HepG2 (cell line): ENCODE results near the gene INA. TPM values are rescaled to one million over a fixed set of nuclear protein-coding genes. Genes with fewer than 3 reads are reported as not detected.
A peak's percentile ranks its signal among the peaks of the same experiment; 100 is the strongest.

Source experiments
- AGO1 ChIP-seq: fragments of 200-400 bp; formaldehyde crosslinking; IDR thresholded peaks from 2 replicates; pipeline ENCODE4 v1.6.1; 2017; ENCODE audit warnings: mild to moderate bottlenecking, low read depth, low read length, moderate library complexity; ENCODE audit not compliant: poor library complexity, severe bottlenecking
- DMAP1 ChIP-seq: IDR thresholded peaks from 2 replicates; pipeline ENCODE4 v1.6.1; 2016
- DR1 ChIP-seq: sonication (generic); formaldehyde crosslinking; IDR thresholded peaks from 2 replicates; pipeline ENCODE4 v1.8.0; 2021; ENCODE audit warnings: mild to moderate bottlenecking, missing genetic modification reagents, inconsistent platforms
- GFI1 ChIP-seq: sonication (generic); formaldehyde crosslinking; IDR thresholded peaks from 2 replicates; pipeline ENCODE4 v1.5.0; 2020; ENCODE audit warnings: missing genetic modification reagents, mild to moderate bottlenecking, borderline replicate concordance
- HCFC1 ChIP-seq: fragments of 150-350 bp; IDR thresholded peaks from 2 replicates; pipeline ENCODE4 v1.6.1; 2014; ENCODE audit warnings: low read depth, low read length
- JUND ChIP-seq: sonication (generic); formaldehyde crosslinking; IDR thresholded peaks from 2 replicates; pipeline ENCODE4 v1.8.0; 2022; ENCODE audit warnings: mild to moderate bottlenecking, missing genetic modification reagents
- KDM2A ChIP-seq: sonication (generic); formaldehyde crosslinking; IDR thresholded peaks from 2 replicates; pipeline ENCODE4 v1.4.0; 2020; ENCODE audit warnings: low read depth, missing genetic modification reagents, borderline replicate concordance
- KMT2A ChIP-seq: sonication (generic); formaldehyde crosslinking; IDR thresholded peaks from 2 replicates; pipeline ENCODE4 v1.4.0; 2020; ENCODE audit warnings: missing genetic modification reagents
- MTF2 ChIP-seq: sonication (generic); formaldehyde crosslinking; IDR thresholded peaks from 2 replicates; pipeline ENCODE4 v1.5.0; 2020; ENCODE audit warnings: missing genetic modification reagents, borderline replicate concordance
- NFKBIZ ChIP-seq: IDR thresholded peaks from 2 replicates; pipeline ENCODE4 v1.6.1; 2018; ENCODE audit warnings: missing genetic modification reagents, missing compliant biosample characterization
- PAWR ChIP-seq: sonication (generic); formaldehyde crosslinking; IDR thresholded peaks from 2 replicates; pipeline ENCODE4 v1.4.0; 2020; ENCODE audit warnings: missing genetic modification reagents, mild to moderate bottlenecking, borderline replicate concordance
- RNF2 ChIP-seq: fragments of 450-650 bp; conservative IDR thresholded peaks from 2 replicates; pipeline ENCODE4 v1.6.1; 2016; ENCODE audit warnings: low read depth
- SNAPC5 ChIP-seq: sonication (generic); formaldehyde crosslinking; IDR thresholded peaks from 2 replicates; pipeline ENCODE4 v1.8.1; 2023; ENCODE audit warnings: mild to moderate bottlenecking, missing genetic modification reagents, borderline replicate concordance
- TCF7L2 ChIP-seq: IDR thresholded peaks from 2 replicates; pipeline ENCODE4 v1.6.1; 2011; ENCODE audit warnings: mild to moderate bottlenecking, low read depth, low read length, moderate library complexity
- TFAP4 ChIP-seq: sonication (generic); IDR thresholded peaks from 2 replicates; pipeline ENCODE4 v1.6.1; 2016; ENCODE audit warnings: low read depth, borderline replicate concordance
- THRA ChIP-seq: sonication (generic); formaldehyde crosslinking; IDR thresholded peaks from 2 replicates; pipeline ENCODE4 v1.4.0; 2020; ENCODE audit warnings: missing genetic modification reagents, borderline replicate concordance
- ZFP1 ChIP-seq: IDR thresholded peaks from 2 replicates; pipeline ENCODE4 v1.6.1; 2016
- ZGPAT ChIP-seq: IDR thresholded peaks from 2 replicates; pipeline ENCODE4 v1.6.1; 2016; ENCODE audit warnings: mild to moderate bottlenecking
- ZNF501 ChIP-seq: sonication (generic); formaldehyde crosslinking; IDR thresholded peaks from 2 replicates; pipeline ENCODE4 v1.5.1; 2020; ENCODE audit warnings: mild to moderate bottlenecking, moderate library complexity, missing genetic modification reagents
- ZNF609 ChIP-seq: sonication (generic); formaldehyde crosslinking; IDR thresholded peaks from 2 replicates; pipeline ENCODE4 v1.4.0; 2020; ENCODE audit warnings: mild to moderate bottlenecking, missing genetic modification reagents, borderline replicate concordance
- ZSCAN21 ChIP-seq: sonication (generic); formaldehyde crosslinking; IDR thresholded peaks from 2 replicates; pipeline ENCODE4 v1.8.0; 2022; ENCODE audit warnings: mild to moderate bottlenecking, missing genetic modification reagents, moderate library complexity, borderline replicate concordance
- polyA plus RNA-seq, 8 experiments: library from polyadenylated mRNA; depleted of rRNA in 3 of 8; stranded (reverse) in 7 of 8; unstranded in 1 of 8; fragments of >200 nt; fragmentation: Illumina TruSeq in 4 of 8; extraction: Trizol in 4 of 8; gene quantifications; 2 replicates each; pipeline versions ENCODE4 v1.2.1 to v1.2.3, GENCODE V29; 2011 to 2016; ENCODE audit warnings: low read depth in 4 of 8, missing spikeins in 1 of 8, mixed read lengths in 1 of 8; ENCODE audit not compliant: insufficient read depth in 1 of 8
- total RNA-seq, 5 experiments: library from RNA; depleted of rRNA; stranded (reverse); fragments of >200 nt; fragmentation: Illumina TruSeq; extraction: Trizol; gene quantifications; 2 replicates each; pipeline ENCODE4 v1.2.3, GENCODE V29; 2016; ENCODE audit warnings: low read depth in 1 of 5

Gene INA
- total and polyA plus RNA-seq, 2 of the 13 experiments (the other 11 are each of a cell fraction or from before 2014, with no cell fraction given): 0.04 to 0.13 TPM

- TF ChIP-seq ZNF609 (CRISPR knock-in tag): no peak
- TF ChIP-seq RNF2: no peak
- peak; percentile 12; the same call in 1 of the 2 replicates for TF ChIP-seq THRA (CRISPR knock-in tag)
- no peak for TF ChIP-seq ZSCAN21
- no peak for TF ChIP-seq GFI1 (CRISPR knock-in tag)
- no peak for TF ChIP-seq PAWR (CRISPR knock-in tag)
- TF ChIP-seq ZNF501: no peak
- no peak for TF ChIP-seq DMAP1 (CRISPR knock-in tag)
- no peak for TF ChIP-seq KMT2A (CRISPR knock-in tag)
- no peak for TF ChIP-seq MTF2 (CRISPR knock-in tag)
- no peak for TF ChIP-seq TCF7L2
- TF ChIP-seq ZFP1 (CRISPR knock-in tag): no peak
- TF ChIP-seq KDM2A (CRISPR knock-in tag): no peak
- TF ChIP-seq TFAP4: peak; percentile 15; the same call in 1 of the 2 replicates
- no peak for TF ChIP-seq NFKBIZ (CRISPR knock-in tag)
- no peak for TF ChIP-seq HCFC1
- peak; percentile 72; the same call in 1 of the 2 replicates for TF ChIP-seq JUND
- no peak for TF ChIP-seq ZGPAT (CRISPR knock-in tag)
- TF ChIP-seq SNAPC5: no peak
- no peak for TF ChIP-seq AGO1
- TF ChIP-seq DR1 (CRISPR knock-in tag): no peak
Measured at GRCh38 chr10:103232772-103233488, 44.0 kb upstream of the INA start (continued).
